GM23338 (cell line): Measurements from ENCODE around the gene TTBK1. TPM values are rescaled to one million over a fixed set of nuclear protein-coding genes. Genes with fewer than 3 reads are reported as not detected.

Experiments used
- ATAC-seq: fragments of 200-7000 bp; cut with Tn5 transposase; 3 replicates; pipeline ENCODE4 v1.9.1; 2020
- DNase-seq: peaks from one replicate; pipeline ENCODE4 v3.0.0-alpha.2; 2015; ENCODE audit warnings: low spot score
- H2AFZ ChIP-seq: fragments of 200-600 bp; sonication (generic); 2 replicates; pipeline ENCODE4 v1.8.0; 2016; ENCODE audit warnings: antibody characterized with exemption, mild to moderate bottlenecking, moderate library complexity
- H3F3A ChIP-seq: fragments of 200-600 bp; sonication (generic); replicated peaks from 2 replicates; pipeline ENCODE4 v1.8.0; 2017; ENCODE audit warnings: antibody characterized with exemption, mixed run types, low read depth
- H3K27ac ChIP-seq: fragments of 200-600 bp; sonication (generic); 2 replicates; pipeline ENCODE4 v1.6.1; 2016; ENCODE audit warnings: low read depth
- H3K27me3 ChIP-seq: fragments of 200-600 bp; sonication (generic); 2 replicates; pipeline ENCODE4 v1.8.0; 2016; ENCODE audit warnings: mild to moderate bottlenecking, mixed run types, moderate library complexity; ENCODE audit not compliant: insufficient read depth
- H3K36me3 ChIP-seq: fragments of 200-600 bp; sonication (generic); 2 replicates; pipeline ENCODE4 v1.8.0; 2016; ENCODE audit warnings: mild to moderate bottlenecking; ENCODE audit not compliant: insufficient read depth
- H3K4me1 ChIP-seq: fragments of 200-600 bp; sonication (generic); 2 replicates; pipeline ENCODE4 v1.8.0; 2016; ENCODE audit warnings: mild to moderate bottlenecking, moderate library complexity; ENCODE audit not compliant: insufficient read depth
- H3K4me2 ChIP-seq: fragments of 200-600 bp; sonication (generic); 2 replicates; pipeline ENCODE4 v1.7.1; 2017; ENCODE audit warnings: mixed run types
- H3K4me3 ChIP-seq: fragments of 200-600 bp; sonication (generic); 2 replicates; pipeline ENCODE4 v1.6.1; 2016; ENCODE audit warnings: mixed run types
- H3K79me2 ChIP-seq: fragments of 200-600 bp; sonication (generic); replicated peaks from 2 replicates; pipeline ENCODE4 v1.8.0; 2017; ENCODE audit warnings: mild to moderate bottlenecking; ENCODE audit not compliant: insufficient read depth
- H3K9me2 ChIP-seq: fragments of 200-600 bp; sonication (generic); 2 replicates; pipeline ENCODE4 v1.8.0; 2017; ENCODE audit not compliant: insufficient read depth
- H4K20me1 ChIP-seq: fragments of 200-600 bp; sonication (generic); replicated peaks from 2 replicates; pipeline ENCODE4 v1.8.0; 2017; ENCODE audit warnings: mild to moderate bottlenecking; ENCODE audit not compliant: insufficient read depth
- H3K27ac Mint-ChIP-seq: 2 replicates; pipeline ENCODE4 v1.8.0; 2020; ENCODE audit warnings: inconsistent platforms, mild to moderate bottlenecking, moderate library complexity, mixed read lengths
- H3K27me3 Mint-ChIP-seq: 3 replicates; pipeline ENCODE4 v1.8.0; 2022; ENCODE audit warnings: low read depth, mild to moderate bottlenecking, moderate library complexity, mixed read lengths, inconsistent platforms; ENCODE audit not compliant: insufficient read depth, poor library complexity
- H3K36me3 Mint-ChIP-seq: 3 replicates; pipeline ENCODE4 v1.8.0; 2021; ENCODE audit warnings: low read depth, mild to moderate bottlenecking, inconsistent platforms, moderate library complexity, mixed read lengths
- H3K4me1 Mint-ChIP-seq: 3 replicates; pipeline ENCODE4 v1.8.0; 2020; ENCODE audit warnings: mild to moderate bottlenecking, inconsistent platforms, mixed read lengths
- H3K4me3 Mint-ChIP-seq: 3 replicates; pipeline ENCODE4 v1.8.0; 2021; ENCODE audit warnings: moderate library complexity, mild to moderate bottlenecking, inconsistent platforms, mixed read lengths
- H3K9me3 Mint-ChIP-seq: 3 replicates; pipeline ENCODE4 v1.8.0; 2020; ENCODE audit warnings: moderate library complexity, mild to moderate bottlenecking, inconsistent platforms, mixed read lengths
- CTCF ChIP-seq, 2 experiments: fragments of 200-600 bp in 1 of 2; sonication (generic) in 1 of 2; conservative IDR thresholded peaks; 2 replicates each; pipeline versions ENCODE4 v1.5.1 to v1.6.1; 2016 to 2017; ENCODE audit warnings: antibody characterized with exemption in 2 of 2, low read depth in 2 of 2, mild to moderate bottlenecking in 2 of 2, moderate library complexity in 1 of 2
- EZH2phosphoT487 ChIP-seq: fragments of 200-600 bp; sonication (generic); IDR thresholded peaks from one replicate; pipeline ENCODE4 v1.8.1; 2018; ENCODE audit warnings: antibody characterized with exemption; ENCODE audit not compliant: unreplicated experiment
- JUNB ChIP-seq: IDR thresholded peaks from one replicate; pipeline ENCODE4 v1.6.1; 2016; ENCODE audit warnings: antibody characterized with exemption; ENCODE audit not compliant: unreplicated experiment
- NANOG ChIP-seq: IDR thresholded peaks from 2 replicates; pipeline ENCODE4 v1.6.1; 2016; ENCODE audit warnings: antibody characterized with exemption, borderline replicate concordance
- POLR2AphosphoS5 ChIP-seq: IDR thresholded peaks from 2 replicates; pipeline ENCODE4 v1.6.1; 2016; ENCODE audit warnings: antibody characterized with exemption, low read depth
- REST ChIP-seq: IDR thresholded peaks from one replicate; pipeline ENCODE4 v1.6.1; 2018; ENCODE audit warnings: antibody characterized with exemption; ENCODE audit not compliant: unreplicated experiment
- STAT1 ChIP-seq: IDR thresholded peaks from one replicate; pipeline ENCODE4 v1.6.1; 2016; ENCODE audit warnings: antibody characterized with exemption; ENCODE audit not compliant: unreplicated experiment
- ZNF114 ChIP-seq: fragments of 250-450 bp; sonication (Bioruptor Pico); IDR thresholded peaks from 2 replicates; pipeline ENCODE4 v1.5.0; 2020; ENCODE audit warnings: mild to moderate bottlenecking, moderate library complexity
- ZNF331 ChIP-seq: fragments of 250-450 bp; sonication (Bioruptor Pico); IDR thresholded peaks from 2 replicates; pipeline ENCODE4 v1.5.0; 2020; ENCODE audit warnings: low read depth, mild to moderate bottlenecking, moderate library complexity
- ZNF462 ChIP-seq: fragments of 250-450 bp; sonication (Bioruptor Pico); IDR thresholded peaks from 2 replicates; pipeline ENCODE4 v1.5.0; 2020; ENCODE audit warnings: mild to moderate bottlenecking, moderate library complexity
- polyA plus RNA-seq: library from polyadenylated mRNA; unstranded; fragments of >200 nt; fragmentation: Nextera tagmentation; extraction: Ambion mirVana; gene quantifications from 2 replicates; pipeline ENCODE4 v1.2.1, GENCODE V29; 2016
- total RNA-seq: library from RNA; depleted of rRNA; stranded (reverse); fragments of >200 nt; shearing (Covaris generic); gene quantifications from 2 replicates; pipeline ENCODE4 v1.2.3, GENCODE V29; 2014
- TF ChIP-seq, protein P1 (sequence below): IDR thresholded peaks from 2 replicates; pipeline ENCODE4 v1.6.1; 2016; ENCODE audit warnings: antibody characterized with exemption

The TTBK1 gene
- total and polyA plus RNA-seq, 2 experiments from 2014 or later = 0.29 to 1.1 TPM

- TF ChIP-seq ZNF462 = no peak
These were observed 25.0 kb downstream of the TTBK1 start (continued) for GRCh38 chr6:43268355-43268700.

DNA sequence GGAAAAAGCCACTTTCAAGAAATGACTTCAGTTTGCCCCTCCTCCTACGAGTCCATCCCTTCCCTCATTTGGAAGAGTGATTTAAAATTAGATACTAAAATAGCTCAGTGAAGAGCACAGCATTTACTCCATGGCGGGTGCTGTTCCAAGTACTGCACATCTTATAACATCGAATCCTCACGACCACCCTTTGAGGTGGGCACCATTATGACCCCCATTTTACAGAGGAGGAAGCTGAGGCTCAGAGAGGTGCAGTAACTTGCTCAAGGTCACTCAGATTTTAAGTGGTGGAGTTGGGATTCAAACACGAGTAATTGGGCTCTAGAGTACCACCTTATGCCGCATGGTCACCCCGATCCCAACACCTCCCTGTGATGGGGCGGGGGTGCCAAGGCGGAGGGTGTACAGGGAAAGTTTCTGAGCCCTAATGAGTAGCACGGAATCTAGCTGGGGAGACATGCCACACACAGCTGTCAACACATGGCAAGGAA is 25.5 kb downstream of the TTBK1 start:
- ATAC-seq = no peak
- H3K4me3 Mint-ChIP-seq = peak overlapping the region; percentile 64
- no peak for TF ChIP-seq CTCF (conservative IDR thresholded peaks at IDR 0.05; ENCODE audit: low read depth in 2 of 2)
- no peak for TF ChIP-seq ZNF331 (CRISPR knock-in tag)
- no peak for TF ChIP-seq EZH2phosphoT487
- no peak for TF ChIP-seq ZNF114
- TF ChIP-seq NANOG = no peak
- TF ChIP-seq STAT1 = no peak
- no peak for TF ChIP-seq POLR2AphosphoS5
- no peak for TF ChIP-seq JUNB
- no peak for TF ChIP-seq REST
- TF ChIP-seq, protein P1, sequence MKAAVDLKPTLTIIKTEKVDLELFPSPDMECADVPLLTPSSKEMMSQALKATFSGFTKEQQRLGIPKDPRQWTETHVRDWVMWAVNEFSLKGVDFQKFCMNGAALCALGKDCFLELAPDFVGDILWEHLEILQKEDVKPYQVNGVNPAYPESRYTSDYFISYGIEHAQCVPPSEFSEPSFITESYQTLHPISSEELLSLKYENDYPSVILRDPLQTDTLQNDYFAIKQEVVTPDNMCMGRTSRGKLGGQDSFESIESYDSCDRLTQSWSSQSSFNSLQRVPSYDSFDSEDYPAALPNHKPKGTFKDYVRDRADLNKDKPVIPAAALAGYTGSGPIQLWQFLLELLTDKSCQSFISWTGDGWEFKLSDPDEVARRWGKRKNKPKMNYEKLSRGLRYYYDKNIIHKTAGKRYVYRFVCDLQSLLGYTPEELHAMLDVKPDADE = no peak

More for the DNA sequence above, 25.5 kb downstream of the TTBK1 start:
- Mint-ChIP-seq H3K27me3 (peaks cover 43% of the 10 kb centered on the region), H3K36me3 (no peaks in the 10 kb centered on the region), H3K4me1 (peaks cover 34% of the 10 kb centered on the region), H3K27ac (no peak overlapping the region), H3K9me3 (no peaks in the 10 kb centered on the region)
- Histone ChIP-seq H3K36me3 (no peaks in the 10 kb centered on the region), H3K27ac (no peak overlapping the region), H3K4me3 (peak overlapping the region; percentile 52), H3K9me2 (no peaks in the 10 kb centered on the region), H3K79me2 (no peaks in the 10 kb centered on the region), H2AFZ (peak overlapping the region; percentile 84; the same call in 1 of the 2 replicates), H3K4me1 (peaks cover 14% of the 10 kb centered on the region), H4K20me1 (no peaks in the 10 kb centered on the region), H3F3A (no peaks in the 10 kb centered on the region), H3K4me2 (peak overlapping the region; percentile 84), H3K27me3 (peaks cover 57% of the 10 kb centered on the region)
- DNase-seq = no peak
